HCT116 (cell line): ENCODE data around the gene BBS9.

Experiments used
- EZH2 ChIP-seq: fragments of 200-600 bp; sonication (generic); IDR thresholded peaks from 2 replicates; pipeline ENCODE4 v1.6.1; 2017; ENCODE audit warnings: antibody characterized with exemption, mixed run types
- MAX ChIP-seq: IDR thresholded peaks from 2 replicates; pipeline ENCODE4 v1.6.1; 2012
- POLR2AphosphoS5 ChIP-seq: IDR thresholded peaks from 2 replicates; pipeline ENCODE4 v1.6.1; 2011; ENCODE audit warnings: mild to moderate bottlenecking, low read depth, low read length, moderate library complexity
- SP1 ChIP-seq: IDR thresholded peaks from 2 replicates; pipeline ENCODE4 v1.6.1; 2012; ENCODE audit warnings: low read depth
- TF ChIP-seq, protein P1 (sequence below), 3 experiments: fragments of 200-600 bp in 1 of 3; sonication (generic) in 1 of 3; IDR thresholded peaks in 2 of 3; conservative IDR thresholded peaks in 1 of 3; 2 replicates each; pipeline ENCODE4 v1.5.1; 2012 to 2017; ENCODE audit warnings: low read depth in 2 of 3, low read length in 2 of 3, antibody characterized with exemption in 1 of 3, borderline replicate concordance in 1 of 3, control low read depth in 1 of 3, mild to moderate bottlenecking in 1 of 3, mixed read lengths in 1 of 3, mixed run types in 1 of 3, moderate library complexity in 1 of 3; ENCODE audit not compliant: insufficient read depth in 1 of 3

- TF ChIP-seq, protein P1, sequence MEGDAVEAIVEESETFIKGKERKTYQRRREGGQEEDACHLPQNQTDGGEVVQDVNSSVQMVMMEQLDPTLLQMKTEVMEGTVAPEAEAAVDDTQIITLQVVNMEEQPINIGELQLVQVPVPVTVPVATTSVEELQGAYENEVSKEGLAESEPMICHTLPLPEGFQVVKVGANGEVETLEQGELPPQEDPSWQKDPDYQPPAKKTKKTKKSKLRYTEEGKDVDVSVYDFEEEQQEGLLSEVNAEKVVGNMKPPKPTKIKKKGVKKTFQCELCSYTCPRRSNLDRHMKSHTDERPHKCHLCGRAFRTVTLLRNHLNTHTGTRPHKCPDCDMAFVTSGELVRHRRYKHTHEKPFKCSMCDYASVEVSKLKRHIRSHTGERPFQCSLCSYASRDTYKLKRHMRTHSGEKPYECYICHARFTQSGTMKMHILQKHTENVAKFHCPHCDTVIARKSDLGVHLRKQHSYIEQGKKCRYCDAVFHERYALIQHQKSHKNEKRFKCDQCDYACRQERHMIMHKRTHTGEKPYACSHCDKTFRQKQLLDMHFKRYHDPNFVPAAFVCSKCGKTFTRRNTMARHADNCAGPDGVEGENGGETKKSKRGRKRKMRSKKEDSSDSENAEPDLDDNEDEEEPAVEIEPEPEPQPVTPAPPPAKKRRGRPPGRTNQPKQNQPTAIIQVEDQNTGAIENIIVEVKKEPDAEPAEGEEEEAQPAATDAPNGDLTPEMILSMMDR (IDR thresholded peaks at IDR 0.05 in 2 of 3, conservative IDR thresholded peaks at IDR 0.05 in 1 of 3; ENCODE audit: borderline replicate concordance in 1 of 3, insufficient read depth in 1 of 3, low read depth in 2 of 3, low read length in 2 of 3): no peak
- no peak for TF ChIP-seq POLR2AphosphoS5
- TF ChIP-seq SP1: no peak
- no peak for TF ChIP-seq MAX
- TF ChIP-seq EZH2: no peak
Measured at GRCh38 chr7:33516568-33516967, 387.2 kb downstream of the BBS9 start.
